Activated T-cell treated with anti-CD3 and anti-CD28 coated beads, Interleukin-2, amount 50 U/mL, for 1 hour (primary cell): ENCODE data around the gene SURF2.
"Not testable (repeated sequence)": the region's sequence is repeated elsewhere in the genome, so short reads cannot be mapped to it uniquely, and the experiment has no call there.

Experiments
- DNase-seq: peaks from one replicate; pipeline ENCODE4 v3.0.0-alpha.2; 2020

Gene SURF2

DNA sequence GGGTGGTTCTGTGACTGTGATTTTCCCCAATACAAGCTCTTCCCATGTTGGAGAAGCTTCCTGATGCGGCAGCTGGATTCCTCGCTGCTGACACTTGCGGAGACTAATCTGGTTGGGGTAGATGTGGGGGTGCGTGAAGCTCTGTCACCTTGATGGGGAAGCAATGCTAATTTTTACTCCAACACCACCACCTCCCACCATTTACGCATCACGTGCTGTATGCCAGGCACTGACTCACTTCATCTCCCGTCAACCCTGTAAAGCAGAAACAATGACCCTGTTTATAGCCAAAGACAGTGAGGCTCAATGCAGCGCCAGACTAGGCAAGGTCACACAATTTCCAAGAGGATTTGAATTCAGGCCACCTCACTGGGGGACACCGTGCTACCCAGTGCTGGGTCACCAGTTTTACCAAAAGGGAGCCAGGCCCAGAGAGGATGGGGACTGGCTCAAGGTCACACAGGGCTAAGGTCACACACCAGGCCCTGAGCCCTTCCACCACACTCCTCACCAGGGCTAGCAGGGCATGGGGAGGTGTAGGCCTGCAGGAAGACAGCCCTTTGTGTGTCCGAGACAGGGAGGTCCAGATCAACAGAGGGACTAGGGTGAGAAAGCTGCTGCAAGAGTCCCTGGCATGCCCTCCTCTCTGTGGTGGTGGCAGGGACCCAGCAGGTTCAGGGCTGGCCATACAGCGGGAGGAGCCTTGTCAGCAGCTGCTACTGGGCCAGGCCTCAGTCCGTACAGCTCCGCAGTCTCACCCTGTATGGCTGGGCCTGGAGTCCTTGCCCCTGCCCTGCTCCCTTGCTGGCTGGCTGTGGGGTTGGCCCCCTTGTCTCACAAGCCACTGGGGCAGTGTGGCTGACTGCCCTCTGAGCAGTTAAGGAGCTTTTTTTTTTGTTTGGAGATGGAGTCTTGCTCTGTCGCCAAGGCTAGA lies 23.1 kb downstream of the SURF2 start:
- no peak for DNase-seq

DNA sequence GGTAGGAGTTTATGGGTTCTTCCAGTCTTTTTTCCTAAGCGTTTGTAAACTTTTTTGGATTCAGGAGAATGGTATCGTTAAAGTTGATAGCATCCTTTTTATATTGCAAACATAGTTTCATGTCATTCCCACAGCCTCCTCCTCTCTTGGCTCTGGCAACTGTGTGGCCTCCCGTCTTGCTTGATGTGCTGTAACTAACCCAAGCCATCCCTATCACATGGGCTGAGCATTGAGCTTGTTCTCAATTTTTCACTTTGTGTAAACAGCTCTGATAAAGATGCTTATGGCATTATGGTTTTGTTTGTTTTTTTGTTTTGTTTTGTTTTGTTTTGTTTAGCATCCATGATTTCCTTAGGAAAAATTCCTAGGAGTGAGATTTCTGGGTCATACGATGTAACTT lies 24.4 kb downstream of the SURF2 start:
- no peak for DNase-seq

DNA sequence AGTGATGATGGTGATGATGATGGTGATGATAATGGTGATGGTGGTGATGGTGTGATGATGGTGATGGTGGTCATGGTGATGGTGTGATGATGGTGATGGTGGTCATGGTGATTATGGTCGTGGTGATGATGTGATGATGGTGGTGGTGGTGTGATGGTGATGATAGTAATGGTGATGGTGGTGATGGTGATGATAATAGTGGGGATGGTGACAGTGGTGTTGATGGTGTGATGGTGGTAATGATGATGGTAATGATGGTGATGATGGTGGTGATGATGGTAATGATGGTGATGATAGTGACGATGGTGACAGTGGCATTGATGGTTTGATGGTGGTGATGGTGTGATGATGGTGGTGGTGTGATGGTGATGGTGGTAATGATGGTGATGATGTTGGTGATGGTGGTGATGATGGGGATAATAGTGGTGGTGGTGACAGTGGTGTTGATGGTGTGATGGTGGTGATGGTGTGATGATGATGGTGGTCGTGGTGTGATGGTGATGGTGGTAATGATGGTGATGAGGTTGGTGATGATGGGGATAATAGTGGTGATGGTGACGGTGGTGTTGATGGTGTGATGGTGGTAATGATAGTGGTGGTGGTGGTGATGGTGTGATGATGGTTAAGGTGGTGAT lies 26.3 kb downstream of the SURF2 start:
- DNase-seq = no peak

DNA sequence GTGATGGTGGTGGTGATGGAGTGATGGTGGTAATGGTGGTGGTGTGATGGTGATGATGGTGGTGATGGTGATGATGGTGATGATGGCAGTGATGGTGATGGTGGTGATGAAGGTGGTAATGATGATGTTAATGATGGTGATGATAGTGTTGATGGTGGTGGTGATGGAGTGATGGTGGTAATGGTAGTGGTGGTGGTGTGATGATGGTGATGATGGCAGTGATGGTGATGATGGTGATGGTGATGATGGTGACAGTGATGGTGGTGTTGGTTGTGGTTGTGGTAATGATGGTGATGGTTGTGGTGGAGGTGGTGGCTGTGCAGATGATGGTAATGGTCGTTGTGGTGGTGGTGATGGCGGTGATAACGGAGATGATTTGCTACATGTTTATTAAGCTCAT lies 27.1 kb downstream of the SURF2 start:
- DNase-seq = no peak

DNA sequence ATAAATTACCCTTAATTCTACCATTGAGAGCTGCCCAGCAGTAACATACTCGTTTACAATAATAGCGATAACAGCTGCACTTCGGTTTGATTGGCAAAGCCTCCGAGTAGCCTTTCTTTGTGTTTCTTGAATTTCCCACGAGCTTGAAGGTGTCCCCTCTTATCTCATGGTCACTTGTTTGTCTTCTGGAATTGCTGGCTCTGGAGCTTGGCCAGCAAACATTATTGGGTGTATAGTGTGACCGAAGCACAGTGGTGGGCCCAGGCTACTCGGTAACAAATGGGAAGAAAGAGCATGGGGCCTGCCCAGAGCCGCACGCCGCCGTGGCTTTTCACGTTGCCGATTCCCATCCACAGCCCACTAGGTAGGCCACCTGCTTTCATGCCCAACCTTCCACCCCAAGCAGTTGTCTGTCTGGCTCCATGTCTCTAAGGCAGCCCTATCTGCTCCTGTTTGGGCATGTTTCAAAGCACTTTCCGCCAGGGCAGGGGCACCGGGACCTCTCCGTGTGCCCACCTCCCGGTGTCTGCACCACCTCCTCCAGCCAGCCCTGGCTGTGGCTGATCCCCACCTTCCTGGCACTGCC lies 28.5 kb downstream of the SURF2 start:
- no peak for DNase-seq

DNA sequence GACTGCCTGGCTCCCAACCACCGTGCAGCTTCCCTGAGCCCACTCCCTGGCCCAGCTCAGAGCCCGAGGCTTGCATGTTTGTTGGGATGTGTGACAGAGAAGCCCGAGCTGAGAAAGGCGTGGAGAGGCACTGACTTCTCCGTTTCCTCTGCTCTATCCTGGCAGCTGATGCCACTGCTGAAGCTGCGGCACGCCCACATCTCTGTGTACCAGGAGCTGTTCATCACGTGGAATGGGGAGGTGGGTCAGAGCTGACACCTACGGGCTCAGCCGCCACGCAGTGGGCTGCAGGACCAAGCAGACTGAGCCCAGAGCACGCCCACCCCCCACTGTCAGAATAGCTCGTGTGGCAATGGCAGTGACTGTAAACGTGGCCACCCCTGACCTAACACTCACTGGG lies 29.1 kb downstream of the SURF2 start:
- no peak for DNase-seq

DNA sequence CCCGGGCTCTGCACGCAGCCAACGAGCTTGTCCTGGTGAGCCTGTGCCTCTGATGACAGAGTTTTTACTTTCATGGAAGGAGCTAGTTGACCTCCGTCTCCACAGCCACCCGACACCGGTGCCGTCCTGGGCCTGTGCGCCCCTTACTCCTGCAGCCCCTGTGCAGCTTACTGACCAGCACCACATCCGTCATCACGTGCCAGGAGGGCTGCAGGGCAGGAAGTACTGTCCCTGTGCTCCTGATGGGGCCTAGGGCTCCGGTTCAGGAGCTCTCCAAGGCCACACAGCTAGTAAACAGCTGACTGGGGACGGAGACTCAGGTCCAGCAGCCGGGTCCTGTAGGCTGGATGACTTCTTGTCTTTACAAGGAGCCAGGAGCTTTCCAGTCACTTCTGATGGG lies 30.0 kb downstream of the SURF2 start:
- no peak for DNase-seq

DNA sequence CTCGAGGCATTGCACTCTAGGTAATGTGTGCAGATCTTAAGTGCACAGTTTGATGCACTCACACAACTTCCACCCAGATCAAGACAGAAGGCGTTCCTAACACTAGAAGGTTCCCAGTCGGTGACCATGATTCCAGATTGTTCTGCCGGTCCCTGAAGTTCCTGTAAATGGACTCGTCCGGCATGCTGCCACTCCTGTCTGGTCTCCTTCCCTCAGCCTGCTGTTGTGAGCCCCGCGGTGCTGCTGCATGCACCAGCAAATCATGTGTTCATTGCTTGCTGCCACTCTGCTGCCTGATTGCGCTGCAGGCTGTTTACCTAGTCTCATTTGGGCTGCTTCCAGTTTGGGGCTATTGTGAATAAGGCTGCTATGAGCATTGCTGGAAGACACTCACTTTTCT lies 31.3 kb downstream of the SURF2 start:
- no peak for DNase-seq

DNA sequence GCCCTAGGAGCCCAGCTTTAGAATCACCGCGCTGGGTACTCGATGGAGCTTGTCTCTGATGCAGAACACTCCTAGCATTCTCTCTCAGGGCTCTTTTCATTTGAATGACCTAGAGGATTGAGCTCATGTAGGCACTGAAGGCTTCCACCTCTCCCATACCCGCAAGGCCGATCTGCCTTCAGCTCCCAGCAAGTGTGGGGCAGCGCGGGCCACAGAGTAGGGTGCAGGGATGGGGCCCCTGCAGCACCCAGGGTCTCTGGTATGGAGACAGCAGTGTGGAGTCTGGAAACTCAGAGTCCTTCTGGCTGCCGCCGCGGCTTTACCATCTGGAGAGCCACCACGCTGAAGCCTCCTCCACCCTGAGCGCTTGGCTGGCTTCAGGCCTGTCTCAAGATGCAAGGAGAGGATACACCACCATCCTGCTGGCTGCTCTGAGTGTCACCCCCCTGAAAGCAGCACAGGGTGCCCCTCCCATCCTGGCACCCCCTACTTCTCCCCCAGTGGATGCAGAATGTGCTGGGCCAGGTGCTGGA lies 32.7 kb downstream of the SURF2 start:
- no peak for DNase-seq

DNA sequence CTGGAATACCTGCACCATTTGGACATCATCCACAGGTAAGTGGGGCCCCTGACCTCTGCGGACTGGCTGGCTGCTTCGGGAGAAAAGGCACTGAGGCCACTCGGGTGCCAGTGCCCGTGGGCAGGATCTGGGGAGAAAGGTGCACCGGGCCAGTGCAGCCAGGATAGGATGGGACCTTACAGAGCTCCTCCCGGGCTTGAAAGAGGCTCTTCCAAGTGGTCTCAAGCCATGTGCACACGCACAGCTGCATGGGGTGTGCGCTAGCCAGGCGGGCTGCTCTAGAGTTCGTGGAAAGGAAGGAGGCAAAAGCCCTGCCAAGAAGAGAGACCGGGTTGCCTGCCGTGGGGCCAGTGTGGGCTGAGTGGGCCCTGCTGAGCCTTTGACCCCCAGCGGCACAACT lies 33.2 kb downstream of the SURF2 start:
- no peak for DNase-seq

DNA sequence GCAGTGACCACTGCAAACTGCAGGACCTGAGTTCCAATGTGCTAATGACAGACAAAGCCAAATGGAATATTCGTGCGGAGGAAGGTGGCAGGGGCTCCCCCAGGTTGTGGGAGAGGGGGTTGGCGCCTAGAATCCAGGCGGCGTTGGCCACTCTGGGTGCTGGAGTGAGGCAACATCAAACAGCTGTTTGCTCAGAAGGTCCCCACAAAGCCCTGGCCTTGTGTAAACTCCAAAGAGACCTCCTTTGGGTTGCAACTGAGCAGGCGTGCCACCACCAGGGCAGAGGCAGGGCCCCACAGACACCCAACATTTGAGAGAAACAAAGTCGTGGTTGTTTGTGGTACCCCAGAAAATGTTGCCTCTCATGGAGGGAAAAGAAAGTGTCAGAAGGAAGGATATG lies 34.4 kb downstream of the SURF2 start:
- no peak for DNase-seq

DNA sequence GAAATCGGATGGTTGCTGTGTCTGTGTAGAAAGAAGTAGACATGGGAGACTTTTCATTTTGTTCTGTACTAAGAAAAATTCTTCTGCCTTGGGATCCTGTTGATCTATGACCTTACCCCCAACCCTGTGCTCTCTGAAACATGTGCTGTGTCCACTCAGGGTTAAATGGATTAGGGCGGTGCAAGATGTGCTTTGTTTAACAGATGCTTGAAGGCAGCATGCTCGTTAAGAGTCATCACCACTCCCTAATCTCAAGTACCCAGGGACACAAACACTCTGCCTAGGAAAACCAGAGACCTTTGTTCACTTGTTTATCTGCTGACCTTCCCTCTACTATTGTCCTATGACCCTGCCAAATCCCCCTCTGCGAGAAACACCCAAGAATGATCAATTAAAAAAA lies 35.1 kb downstream of the SURF2 start:
- DNase-seq = not testable (repeated sequence)

DNA sequence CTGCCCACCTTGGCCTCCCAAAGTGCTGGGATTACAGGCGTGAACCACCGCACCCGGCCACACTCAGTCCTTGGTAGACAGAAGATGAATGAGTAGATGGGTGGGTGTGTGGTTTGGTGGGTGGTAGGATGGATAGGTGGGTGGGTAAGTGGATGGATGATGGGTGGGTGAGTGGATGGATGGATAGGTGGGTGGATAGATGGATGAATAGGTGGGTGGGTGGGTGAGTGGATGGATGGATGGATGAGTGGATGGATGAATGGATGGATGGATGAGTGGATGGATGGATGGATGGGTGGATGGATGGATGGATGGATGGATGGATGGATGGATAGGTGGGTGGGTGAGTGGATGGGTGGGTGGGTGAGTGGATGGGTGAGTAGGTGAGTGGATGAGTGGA lies 36.0 kb downstream of the SURF2 start:
- not testable (repeated sequence) for DNase-seq

DNA sequence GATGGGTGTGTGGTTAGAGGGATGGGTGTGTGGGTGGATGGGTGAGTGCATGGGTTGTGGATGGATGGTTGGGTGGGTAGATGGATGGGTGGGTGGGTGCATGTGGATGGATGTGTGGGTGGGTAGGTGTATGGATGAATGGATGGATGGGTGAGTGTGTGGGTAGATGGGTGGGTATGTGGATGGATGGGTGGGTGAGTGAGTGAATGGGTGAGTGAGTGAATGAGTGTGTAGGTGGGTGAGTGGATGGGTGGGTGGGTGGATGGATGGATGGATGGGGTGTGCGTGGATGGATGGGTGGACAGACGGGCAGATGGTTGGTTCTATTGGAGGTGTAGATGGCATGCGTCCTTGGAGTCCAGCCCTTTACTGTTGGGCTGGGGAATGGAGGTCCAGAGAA lies 37.0 kb downstream of the SURF2 start:
- no peak for DNase-seq

DNA sequence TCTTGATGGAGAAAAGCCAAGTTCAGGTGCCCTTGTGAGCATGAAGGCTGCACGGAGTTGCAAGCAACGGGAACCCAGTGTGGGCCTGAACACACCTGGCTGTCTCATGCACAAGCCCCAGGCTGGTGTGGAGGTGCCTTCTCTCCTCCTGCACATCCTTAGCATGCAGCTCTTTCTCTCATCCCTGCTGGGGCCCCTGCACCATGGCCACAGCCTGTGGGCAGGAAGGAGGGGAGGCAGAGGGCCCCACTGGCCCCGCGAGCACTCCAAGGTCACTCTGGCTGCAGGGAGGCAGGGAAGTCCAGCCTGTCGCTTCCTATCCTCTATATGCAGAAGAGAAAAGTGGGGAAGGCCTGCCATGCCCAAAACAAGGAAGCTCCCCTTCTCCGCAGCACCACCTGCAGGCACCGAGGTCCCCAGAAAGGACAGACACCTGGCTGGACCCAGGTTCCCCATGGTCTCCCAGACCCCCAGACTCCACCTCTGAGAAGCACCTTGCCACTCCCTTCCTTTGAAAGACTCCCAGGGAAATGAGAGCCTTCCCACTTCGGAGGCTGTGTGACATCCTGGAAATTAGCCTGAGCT lies 38.4 kb downstream of the SURF2 start:
- no peak for DNase-seq

DNA sequence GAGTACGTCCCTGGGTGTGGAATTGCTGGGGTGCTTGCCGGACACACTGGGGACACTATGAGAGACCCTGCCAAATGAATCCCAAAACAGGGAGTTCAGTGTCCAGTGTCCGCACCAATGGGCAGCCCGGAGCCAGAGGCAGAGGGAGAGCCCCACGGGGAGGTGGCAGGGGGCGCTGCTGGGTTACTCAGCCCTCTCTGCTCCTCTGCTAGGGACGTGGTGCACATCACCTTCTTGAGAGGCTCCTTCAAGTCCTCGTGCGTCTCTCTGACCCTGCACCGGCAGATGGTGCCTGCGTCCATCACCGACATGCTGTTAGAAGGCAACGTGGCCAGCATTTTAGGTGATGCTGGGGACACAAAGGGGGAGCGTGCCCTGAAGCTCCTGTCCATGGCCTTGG lies 40.6 kb downstream of the SURF2 start:
- DNase-seq = no peak

DNA sequence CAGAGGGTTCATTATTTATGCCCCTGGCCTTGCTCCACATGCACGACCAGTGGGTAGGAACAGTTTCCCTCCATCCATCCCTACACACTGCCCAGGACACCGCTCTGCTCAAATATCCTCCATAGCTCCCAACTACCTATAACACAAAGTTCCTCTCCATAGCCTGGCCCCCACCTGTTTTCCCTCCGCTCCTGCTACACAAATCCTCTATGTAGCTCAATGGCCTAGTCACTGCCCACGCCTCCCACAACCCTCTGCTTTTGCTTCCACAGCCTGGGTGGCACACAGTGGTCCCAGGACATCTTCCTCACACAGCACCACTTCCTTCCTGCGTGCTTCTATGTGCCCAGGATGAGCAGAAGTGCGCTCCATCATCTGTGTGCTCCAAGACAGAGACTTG lies 41.0 kb downstream of the SURF2 start:
- DNase-seq = no peak

DNA sequence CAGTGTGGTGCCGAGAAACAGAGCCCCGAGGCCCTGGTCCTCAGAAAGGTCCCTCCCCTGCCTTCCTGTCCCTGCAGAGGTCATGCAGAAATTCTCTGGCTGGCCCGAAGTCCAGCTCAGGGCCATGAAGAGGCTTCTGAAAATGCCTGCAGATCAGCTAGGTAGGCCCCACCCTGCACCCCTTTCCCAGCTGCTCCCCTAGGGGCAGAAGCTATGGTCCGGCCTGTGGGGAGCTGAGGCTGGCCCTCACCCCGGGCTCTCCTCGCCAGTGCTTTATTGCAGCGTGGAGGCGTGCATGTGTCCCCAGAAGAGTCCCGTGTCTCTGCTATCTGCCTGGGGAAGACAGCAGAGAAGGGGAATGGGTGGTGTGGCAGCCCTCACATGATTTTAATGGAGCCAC lies 41.5 kb downstream of the SURF2 start:
- no peak for DNase-seq

DNA sequence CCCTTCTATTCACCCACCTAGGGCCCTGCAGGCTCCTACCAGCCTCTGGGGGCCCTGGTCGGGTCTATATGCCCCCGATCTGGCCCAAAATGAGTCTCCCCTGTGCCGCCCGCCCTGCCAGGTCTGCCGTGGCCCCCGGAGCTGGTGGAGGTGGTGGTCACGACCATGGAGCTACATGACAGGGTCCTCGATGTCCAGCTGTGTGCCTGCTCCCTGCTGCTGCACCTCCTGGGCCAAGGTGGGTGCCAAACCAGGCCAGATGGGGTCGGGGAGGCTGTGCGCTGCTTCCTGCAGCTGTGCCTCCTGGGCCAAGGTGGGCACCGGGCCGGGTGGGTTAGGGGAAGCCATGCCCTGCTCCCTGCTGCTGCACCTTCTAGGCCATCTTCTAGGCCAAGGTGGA lies 43.9 kb downstream of the SURF2 start:
- DNase-seq = no peak

DNA sequence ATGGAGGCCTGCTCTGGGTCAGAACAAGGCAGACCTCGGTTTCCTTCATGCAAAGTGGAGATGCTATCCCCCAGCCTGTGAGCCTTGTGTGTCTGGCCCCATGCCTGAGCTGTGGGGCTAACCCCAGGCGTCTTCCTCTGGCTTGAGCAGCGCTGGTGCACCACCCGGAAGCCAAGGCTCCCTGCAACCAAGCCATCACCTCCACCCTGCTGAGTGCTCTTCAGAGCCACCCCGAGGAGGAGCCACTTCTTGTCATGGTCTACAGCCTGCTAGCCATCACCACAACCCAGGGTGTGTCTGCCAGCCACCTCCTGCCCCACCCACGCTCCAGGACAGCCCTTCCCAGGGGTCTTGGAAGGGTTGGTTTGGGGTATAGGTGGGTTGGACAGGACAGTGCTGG lies 45.2 kb downstream of the SURF2 start:
- no peak for DNase-seq

DNA sequence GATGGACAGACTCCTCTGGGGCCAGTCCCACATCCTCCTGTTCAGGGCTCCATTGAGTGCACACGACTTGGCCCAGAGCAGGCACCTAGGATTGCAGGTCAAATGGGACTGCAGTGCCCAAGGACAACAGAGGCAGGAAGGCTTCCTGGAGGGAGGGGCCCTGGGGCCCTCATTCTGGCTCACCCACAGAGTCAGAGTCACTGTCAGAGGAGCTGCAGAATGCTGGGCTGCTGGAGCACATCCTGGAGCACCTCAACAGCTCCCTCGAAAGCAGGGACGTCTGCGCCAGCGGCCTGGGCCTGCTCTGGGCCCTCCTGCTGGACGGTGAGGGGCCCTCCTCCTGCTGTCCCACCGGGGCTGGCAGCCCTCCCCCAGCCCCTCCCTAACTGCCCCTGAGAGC lies 46.3 kb downstream of the SURF2 start:
- no peak for DNase-seq

DNA sequence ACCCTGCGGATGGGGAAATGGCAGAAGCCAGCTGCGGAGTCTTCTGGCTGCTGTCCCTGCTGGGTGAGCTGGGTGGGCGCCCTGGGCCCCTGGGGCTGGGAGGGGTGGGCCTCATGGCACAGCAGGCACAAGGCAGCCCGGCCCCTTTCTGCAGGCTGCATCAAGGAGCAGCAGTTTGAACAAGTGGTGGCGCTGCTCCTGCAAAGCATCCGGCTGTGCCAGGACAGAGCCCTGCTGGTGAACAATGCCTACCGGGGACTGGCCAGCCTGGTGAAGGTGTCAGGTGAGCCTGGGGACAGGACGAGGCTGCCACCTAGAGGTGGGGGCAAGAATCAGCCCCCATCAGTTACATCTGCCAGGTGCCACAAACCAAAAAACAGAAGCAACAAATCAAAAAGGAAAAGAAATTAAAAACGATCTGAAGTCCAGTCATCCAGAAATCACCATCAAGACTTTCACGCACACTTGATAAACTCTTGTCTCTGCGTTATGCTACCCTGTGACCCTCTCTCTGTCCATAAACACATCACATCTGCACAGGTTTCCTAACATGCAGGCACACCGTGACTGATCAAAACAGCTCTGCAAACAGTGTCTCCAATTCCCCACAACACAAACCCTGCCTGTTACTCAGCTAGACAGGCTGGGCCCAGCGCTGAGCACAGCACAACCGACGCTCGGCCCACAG lies 47.6 kb downstream of the SURF2 start:
- DNase-seq = peak; percentile 72

DNA sequence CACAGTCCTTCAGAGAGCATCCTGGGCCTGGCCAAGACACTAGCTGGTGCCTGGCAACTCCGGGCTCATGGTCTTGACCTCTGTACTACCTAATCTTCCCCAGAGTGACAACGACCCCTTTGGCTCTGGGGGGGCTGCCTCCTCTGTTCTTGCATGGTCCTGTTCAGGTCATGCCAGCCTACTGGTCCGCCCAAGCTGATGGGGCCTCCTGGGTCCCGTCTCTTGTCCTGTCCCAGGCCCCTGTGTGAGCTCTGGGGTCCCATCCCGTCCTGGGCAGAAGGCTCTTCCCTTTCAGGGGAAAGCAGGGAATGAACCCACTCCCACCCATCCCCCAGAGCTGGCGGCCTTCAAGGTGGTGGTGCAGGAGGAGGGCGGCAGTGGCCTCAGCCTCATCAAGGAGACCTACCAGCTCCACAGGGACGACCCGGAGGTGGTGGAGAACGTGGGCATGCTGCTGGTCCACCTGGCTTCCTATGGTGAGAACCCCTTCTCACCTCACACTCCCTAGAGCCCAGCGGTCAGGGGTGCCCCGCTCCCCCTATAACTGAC lies 48.2 kb downstream of the SURF2 start:
- DNase-seq = no peak
